OCI-LY7 (cell line): ENCODE measurements around the gene DOC2A. TPM values are rescaled to one million over a fixed set of nuclear protein-coding genes. Genes with fewer than 3 reads are reported as not detected.
"Not testable (repeated sequence)": the region's sequence is repeated elsewhere in the genome, so short reads cannot be mapped to it uniquely, and the experiment has no call there.

ENCODE experiments used
- BruUV-seq: library from RNA; stranded (reverse); fragments of 400-500 nt; replicated peaks from 2 replicates; lab custom pipeline; 2021; lab: Mats Ljungman, UMichigan
- CTCF ChIA-PET: fragments of 300-600 bp; sonication (Branson Sonifier 250); formaldehyde crosslinking; loops from one replicate; lab custom pipeline; 2022; ENCODE audit warnings: antibody characterized with exemption; ENCODE audit not compliant: unreplicated experiment; lab: Charles Lee
- POLR2A ChIA-PET: fragments of 300-600 bp; sonication (Branson Sonifier 250); formaldehyde crosslinking; loops from one replicate; lab custom pipeline; 2022; ENCODE audit warnings: antibody characterized with exemption; lab: Charles Lee
- DNase-seq: peaks from one replicate; pipeline ENCODE4 v3.0.0-alpha.2; 2015; ENCODE audit warnings: low spot score
- H2AFZ ChIP-seq: fragments of 200-600 bp; sonication (generic), shearing (Covaris generic); 2 replicates; pipeline ENCODE4 v1.6.1; 2014; ENCODE audit warnings: mild to moderate bottlenecking, antibody characterized with exemption, low read length, moderate library complexity
- H3K27ac ChIP-seq: fragments of 200-600 bp; sonication (generic); 2 replicates; pipeline ENCODE4 v1.5.1; 2014; ENCODE audit warnings: mixed run types, low read depth, mild to moderate bottlenecking, moderate library complexity, low read length, inconsistent platforms; ENCODE audit not compliant: poor library complexity, severe bottlenecking
- H3K36me3 ChIP-seq: fragments of 200-600 bp; sonication (generic); 2 replicates; pipeline ENCODE4 v1.6.1; 2014; ENCODE audit warnings: mild to moderate bottlenecking, antibody characterized with exemption, low read length, moderate library complexity, mixed read lengths; ENCODE audit not compliant: insufficient read depth
- H3K4me1 ChIP-seq: fragments of 200-600 bp; sonication (generic); 2 replicates; pipeline ENCODE4 v1.5.1; 2014; ENCODE audit warnings: mild to moderate bottlenecking, low read length; ENCODE audit not compliant: insufficient read depth, poor library complexity, severe bottlenecking
- H3K4me2 ChIP-seq: fragments of 200-600 bp; sonication (generic); 2 replicates; pipeline ENCODE4 v1.6.1; 2014; ENCODE audit warnings: mild to moderate bottlenecking, low read length
- H3K4me3 ChIP-seq: fragments of 200-600 bp; sonication (generic); 2 replicates; pipeline ENCODE4 v1.5.1; 2014; ENCODE audit warnings: mild to moderate bottlenecking, low read depth, low read length; ENCODE audit not compliant: poor library complexity, severe bottlenecking
- H3K79me2 ChIP-seq: fragments of 200-600 bp; sonication (generic); 2 replicates; pipeline ENCODE4 v1.6.1; 2016; ENCODE audit warnings: low read depth, mild to moderate bottlenecking, low read length, moderate library complexity, mixed read lengths; ENCODE audit not compliant: insufficient read depth
- H3K9me2 ChIP-seq: fragments of 200-600 bp; sonication (generic); 2 replicates; pipeline ENCODE4 v1.6.1; 2016; ENCODE audit warnings: mild to moderate bottlenecking, low read length, mixed read lengths; ENCODE audit not compliant: insufficient read depth
- H3K9me3 ChIP-seq: fragments of 200-600 bp; sonication (generic); 2 replicates; pipeline ENCODE4 v1.6.1; 2014; ENCODE audit warnings: mild to moderate bottlenecking, mixed run types, low read length, mixed read lengths
- H4K20me1 ChIP-seq: fragments of 200-600 bp; sonication (generic); 2 replicates; pipeline ENCODE4 v1.6.1; 2014; ENCODE audit warnings: mild to moderate bottlenecking, antibody characterized with exemption, low read length, moderate library complexity, mixed read lengths; ENCODE audit not compliant: insufficient read depth
- CTCF ChIP-seq: fragments of 200-600 bp; sonication (generic); conservative IDR thresholded peaks from 2 replicates; pipeline ENCODE4 v1.5.1; 2014; ENCODE audit warnings: mild to moderate bottlenecking, antibody characterized with exemption, low read length, moderate library complexity, mixed read lengths
- EZH2phosphoT487 ChIP-seq: fragments of 200-600 bp; sonication (generic); IDR thresholded peaks from 2 replicates; pipeline ENCODE4 v1.6.1; 2018; ENCODE audit warnings: low read depth, borderline replicate concordance, mild to moderate bottlenecking, mixed run types, antibody characterized with exemption, low read length, moderate library complexity, mixed read lengths
- intact Hi-C: fragments of 100-400 bp; cut with micrococcal nuclease; formaldehyde crosslinking; loops from one replicate; pipeline ENCODE4 v1.10.0; 2022; ENCODE audit not compliant: unreplicated experiment
- total RNA-seq, 2 experiments: library from RNA; depleted of rRNA in 1 of 2; stranded (reverse); fragments of >200 nt in 1 of 2; shearing (Covaris generic) in 1 of 2; gene quantifications; 2 replicates each; pipeline ENCODE4 v1.2.3, GENCODE V29; 2014 to 2022

Gene DOC2A
- total RNA-seq, 2 experiments from 2014 or later = 0.91 TPM; not detected in 1

GRCh38 chr16:30023586-30023985 lies 12.8 kb upstream of the DOC2A start:
- Histone ChIP-seq H3K36me3 (no peaks in the 10 kb centered on the region), H3K9me3 (no peaks in the 10 kb centered on the region), H4K20me1 (no peaks in the 10 kb centered on the region), H3K4me3 (no peak overlapping the region), H3K9me2 (no peaks in the 10 kb centered on the region), H3K4me2 (no peak overlapping the region), H2AFZ (no peak overlapping the region), H3K79me2 (no peaks in the 10 kb centered on the region), H3K4me1 (no peaks in the 10 kb centered on the region), H3K27ac (no peak overlapping the region)
- POLR2A ChIA-PET = no interaction called here
- no TSS peak for BruUV-seq
- CTCF ChIA-PET = no interaction called here
- no peak for TF ChIP-seq CTCF
- no peak for TF ChIP-seq EZH2phosphoT487
- intact Hi-C loops = loop anchor here (5.0 kb wide), 2 partner anchors 146 to 161 kb away; partner anchors contain the start of gene CDIPT
- DNase-seq = no peak

- Histone ChIP-seq H3K27ac (no peak within 1 kb of the TSS), H2AFZ (no peak within 1 kb of the TSS), H3K9me3 (no peaks in the 10 kb centered on the region), H3K36me3 (no peaks in the 10 kb centered on the region), H3K4me1 (no peaks in the 10 kb centered on the region), H3K4me2 (no peak within 1 kb of the TSS), H3K79me2 (no peaks in the 10 kb centered on the region), H3K4me3 (no peak within 1 kb of the TSS), H4K20me1 (no peaks in the 10 kb centered on the region), H3K9me2 (no peaks in the 10 kb centered on the region)
- DNase-seq = no peak
- BruUV-seq = no TSS peak
- intact Hi-C loops = loop anchor here (5.0 kb wide), 2 partner anchors 146 to 161 kb away; partner anchors contain the start of gene CDIPT
- ChIA-PET CTCF (no interaction called here), POLR2A (no interaction called here)
- TF ChIP-seq CTCF = no peak
- no peak for TF ChIP-seq EZH2phosphoT487
These were observed 12.1 kb upstream of the DOC2A start, which contains the start of gene C16orf92 for GRCh38 chr16:30022887-30023286. Gene C16orf92 (plus strand): TSS chr16:30023198. CDS start chr16:30023341, 143 bp downstream.

- no TSS peak for BruUV-seq
- Histone ChIP-seq H3K4me3 (no peak overlapping the region), H3K36me3 (no peaks in the 10 kb centered on the region), H2AFZ (no peak overlapping the region), H4K20me1 (no peaks in the 10 kb centered on the region), H3K27ac (no peak overlapping the region), H3K4me2 (no peak overlapping the region), H3K4me1 (no peaks in the 10 kb centered on the region), H3K79me2 (no peaks in the 10 kb centered on the region), H3K9me2 (no peaks in the 10 kb centered on the region), H3K9me3 (no peaks in the 10 kb centered on the region)
- ChIA-PET CTCF (interaction anchor here (1.1 kb wide), 2 partner anchors 14 to 46 kb away, joined by 4 read pairs; no protein-coding TSS in a partner anchor), POLR2A (no interaction called here)
- intact Hi-C loops = no loop called here
- TF ChIP-seq CTCF = no peak
- no peak for TF ChIP-seq EZH2phosphoT487
- DNase-seq = no peak
These were observed 7.9 kb upstream of the DOC2A start for GRCh38 chr16:30018731-30019158.

- H4K20me1 ChIP-seq, intact Hi-C loops, H3K9me3 ChIP-seq, H3K4me1 ChIP-seq, H2AFZ ChIP-seq, DNase-seq, H3K27ac ChIP-seq, BruUV-seq, H3K79me2 ChIP-seq, POLR2A ChIA-PET, H3K36me3 ChIP-seq, H3K9me2 ChIP-seq, H3K4me2 ChIP-seq, H3K4me3 ChIP-seq: not testable (repeated sequence)
- CTCF ChIA-PET = interaction anchor here (0.5 kb wide), 1 partner anchor 104 kb away, joined by 6 read pairs; no protein-coding TSS in a partner anchor
These were observed 7.1 kb upstream of the DOC2A start for GRCh38 chr16:30017937-30018336.
